Mesenchymal stem cell (in vitro differentiated cells and primary cell): ENCODE data around the gene RPS6KB2.
A peak's percentile ranks its signal among the peaks of the same experiment; 100 is the strongest.

Source experiments
- DNase-seq: peaks from one replicate; pipeline ENCODE4 v3.0.0-alpha.2; 2013
- H2AFZ ChIP-seq: one replicate; pipeline ENCODE4 v1.6.1; 2013; ENCODE audit warnings: low read depth, mild to moderate bottlenecking, control low read depth, inconsistent platforms, low read length, moderate library complexity
- H2AK5ac ChIP-seq: 2 replicates; pipeline ENCODE4 v1.6.1; 2013; ENCODE audit warnings: low read length, moderate library complexity, mild to moderate bottlenecking, inconsistent platforms; ENCODE audit not compliant: severe bottlenecking
- H2BK120ac ChIP-seq: one replicate; pipeline ENCODE4 v1.6.1; 2013; ENCODE audit warnings: low read depth, mild to moderate bottlenecking, inconsistent platforms, low read length, moderate library complexity
- H2BK12ac ChIP-seq, 2 experiments: one replicate each; pipeline ENCODE4 v1.6.1; 2013; ENCODE audit warnings: inconsistent platforms in 2 of 2, low read length in 2 of 2, mild to moderate bottlenecking in 2 of 2, moderate library complexity in 2 of 2, control low read depth in 1 of 2
- H2BK15ac ChIP-seq: one replicate; pipeline ENCODE4 v1.6.1; 2013; ENCODE audit warnings: mild to moderate bottlenecking, low read depth, inconsistent platforms; ENCODE audit not compliant: poor library complexity, severe bottlenecking
- H2BK5ac ChIP-seq: 2 replicates; pipeline ENCODE4 v1.6.1; 2013; ENCODE audit warnings: low read depth, mild to moderate bottlenecking, low read length, control low read depth, inconsistent platforms; ENCODE audit not compliant: poor library complexity, severe bottlenecking
- H3K14ac ChIP-seq, 2 experiments: one replicate each; pipeline ENCODE4 v1.6.1; 2013; ENCODE audit warnings: inconsistent platforms in 2 of 2, low read length in 2 of 2, control low read depth in 1 of 2, mild to moderate bottlenecking in 1 of 2, moderate library complexity in 1 of 2
- H3K18ac ChIP-seq, 2 experiments: one replicate each; pipeline ENCODE4 v1.6.1; 2013; ENCODE audit warnings: inconsistent platforms in 2 of 2, low read length in 2 of 2, control low read depth in 1 of 2, low read depth in 1 of 2, mild to moderate bottlenecking in 1 of 2
- H3K23ac ChIP-seq, 2 experiments: one replicate each; pipeline ENCODE4 v1.6.1; 2013; ENCODE audit warnings: inconsistent platforms in 2 of 2, low read length in 2 of 2, mild to moderate bottlenecking in 2 of 2, moderate library complexity in 2 of 2, control low read depth in 1 of 2
- H3K27ac ChIP-seq: 2 replicates; pipeline ENCODE4 v1.5.1; 2013; ENCODE audit warnings: mild to moderate bottlenecking, moderate library complexity, low read length, control low read depth, inconsistent platforms; ENCODE audit not compliant: poor library complexity, severe bottlenecking
- H3K27me3 ChIP-seq, 2 experiments: 2 replicates each; pipeline versions ENCODE4 v1.6.1 to v1.7.0; 2013; ENCODE audit warnings: low read length in 2 of 2, mild to moderate bottlenecking in 2 of 2, moderate library complexity in 2 of 2, control low read depth in 1 of 2, inconsistent platforms in 1 of 2; ENCODE audit not compliant: control insufficient read depth in 1 of 2, insufficient read depth in 1 of 2
- H3K36me3 ChIP-seq, 2 experiments: 2 replicates each; pipeline versions ENCODE4 v1.6.1 to v1.7.0; 2013; ENCODE audit warnings: low read length in 2 of 2, control low read depth in 1 of 2, inconsistent platforms in 1 of 2, low read depth in 1 of 2, mild to moderate bottlenecking in 1 of 2; ENCODE audit not compliant: insufficient read depth in 2 of 2, control insufficient read depth in 1 of 2
- H3K4ac ChIP-seq, 2 experiments: one replicate each; pipeline ENCODE4 v1.6.1; 2013; ENCODE audit warnings: inconsistent platforms in 2 of 2, low read length in 2 of 2, mild to moderate bottlenecking in 2 of 2, moderate library complexity in 2 of 2, control low read depth in 1 of 2, low read depth in 1 of 2
- H3K4me1 ChIP-seq: 2 replicates; pipeline ENCODE4 v1.6.1; 2013; ENCODE audit warnings: low read depth, low read length, control low read depth; ENCODE audit not compliant: control insufficient read depth, insufficient read depth
- H3K4me2 ChIP-seq: 2 replicates; pipeline ENCODE4 v1.6.1; 2013; ENCODE audit warnings: low read length, mild to moderate bottlenecking, inconsistent platforms; ENCODE audit not compliant: poor library complexity, severe bottlenecking
- H3K4me3 ChIP-seq, 2 experiments: 2 replicates each; pipeline versions ENCODE4 v1.5.1 to v1.7.0; 2013; ENCODE audit warnings: low read length in 2 of 2, mild to moderate bottlenecking in 2 of 2, control low read depth in 1 of 2, low read depth in 1 of 2; ENCODE audit not compliant: insufficient read depth in 1 of 2
- H3K79me1 ChIP-seq: replicated peaks from 2 replicates; pipeline ENCODE4 v1.6.1; 2013; ENCODE audit warnings: mild to moderate bottlenecking, control low read depth, low read length, inconsistent platforms; ENCODE audit not compliant: poor library complexity, severe bottlenecking
- H3K9ac ChIP-seq: 2 replicates; pipeline ENCODE4 v1.7.0; 2013; ENCODE audit warnings: mild to moderate bottlenecking, low read length, moderate library complexity
- H3K9me3 ChIP-seq: 2 replicates; pipeline ENCODE4 v1.7.0; 2013; ENCODE audit warnings: mild to moderate bottlenecking, low read length; ENCODE audit not compliant: control insufficient read depth
- H4K8ac ChIP-seq: one replicate; pipeline ENCODE4 v1.6.1; 2013; ENCODE audit warnings: inconsistent platforms, mild to moderate bottlenecking, low read length, moderate library complexity
- H4K91ac ChIP-seq: one replicate; pipeline ENCODE4 v1.6.1; 2013; ENCODE audit warnings: mild to moderate bottlenecking, low read length, inconsistent platforms
- WGBS: methylation state at CpG from one replicate; pipeline ENCODE4 v1.1.7; 2013; ENCODE audit warnings: mixed read lengths; 5-methylcytosine and 5-hydroxymethylcytosine counted together

RPS6KB2 gene

DNA sequence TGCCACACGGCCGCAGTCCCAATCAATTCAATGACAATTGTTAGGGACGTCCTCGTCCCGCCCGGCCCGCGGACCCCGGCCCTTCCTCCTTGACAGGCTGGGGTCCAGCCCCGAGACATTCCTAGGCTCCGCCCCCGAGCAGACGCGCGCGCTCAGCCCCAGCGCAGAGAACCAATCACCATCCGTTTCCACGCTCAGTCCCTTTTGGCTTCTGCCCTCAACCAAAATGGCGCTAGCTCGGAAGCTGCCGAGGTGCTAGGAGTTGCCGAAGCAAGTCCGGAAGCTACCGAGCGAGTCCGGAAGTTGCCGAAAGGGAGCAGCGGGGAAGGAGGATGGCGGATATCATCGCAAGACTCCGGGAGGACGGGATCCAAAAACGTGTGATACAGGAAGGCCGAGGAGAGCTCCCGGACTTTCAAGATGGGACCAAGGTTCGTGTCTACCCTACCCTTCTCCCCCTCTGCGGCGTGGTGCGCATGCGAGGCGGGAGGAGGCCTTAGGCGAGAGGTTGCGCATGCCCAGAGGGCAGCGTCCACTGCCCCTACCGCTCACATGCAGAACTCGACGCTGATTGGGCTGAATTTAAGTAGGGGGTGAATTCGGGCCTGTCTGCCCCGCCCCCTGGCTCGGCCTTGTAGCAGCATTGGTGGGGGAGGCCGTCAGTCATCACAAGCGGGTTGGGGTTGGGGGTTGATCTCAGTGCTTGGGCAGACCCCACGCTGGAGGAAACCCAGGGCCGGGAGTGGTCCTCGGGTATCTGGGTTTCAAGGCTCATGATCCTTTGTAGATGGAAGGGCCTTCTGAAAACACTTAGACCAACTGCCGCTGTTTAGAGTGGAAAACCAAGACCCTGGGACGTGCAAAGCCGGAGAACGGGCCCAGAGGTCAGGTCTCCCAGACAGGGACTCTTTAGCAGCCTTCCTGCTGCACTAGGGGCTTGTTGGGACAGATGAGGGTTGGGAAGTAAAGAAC, 54.8 kb downstream of the RPS6KB2 start, which contains the start of gene AIP:
Gene AIP (plus strand): TSS at position 200 of the 972 bp plus-strand sequence. CDS start 133 bp downstream, at position 333.
- Histone ChIP-seq H3K9me3 (no peaks in the 10 kb centered on the region), H3K4me2 (peak within 1 kb of the TSS; percentile 85), H3K27me3 (no peaks in the 10 kb centered on the region), H2BK15ac (no peak within 1 kb of the TSS), H3K23ac (peak within 1 kb of the TSS in 1 of 2 experiments; percentile 23), H2BK5ac (peak within 1 kb of the TSS; percentile 22), H2AK5ac (peak within 1 kb of the TSS; percentile 58), H2AFZ (peak within 1 kb of the TSS; percentile 86), H2BK120ac (no peak within 1 kb of the TSS), H3K18ac (peak within 1 kb of the TSS; percentile 68 to 97), H3K14ac (peak within 1 kb of the TSS in 1 of 2 experiments; percentile 98), H4K8ac (peak within 1 kb of the TSS; percentile 92), H3K4me1 (peaks cover 19% of the 10 kb centered on the region), H3K9ac (peak within 1 kb of the TSS; percentile 89), H3K27ac (peak within 1 kb of the TSS; percentile 79), H3K4ac (peak within 1 kb of the TSS; percentile 19 to 97), H4K91ac (peak within 1 kb of the TSS; percentile 84), H2BK12ac (peak within 1 kb of the TSS in 1 of 2 experiments; percentile 83), H3K4me3 (peak within 1 kb of the TSS; percentile 71 to 82), H3K79me1 (peaks cover 22% of the 10 kb centered on the region), H3K36me3 (peaks cover 13 to 15% of the 10 kb centered on the region in 2 experiments)
- DNase-seq, result peak; percentile 98
- 18% methylated on average over 55 of the region's 60 CpGs for WGBS

GRCh38 chr11:67483831-67484665, 55.8 kb downstream of the RPS6KB2 start:
- no peak overlapping the region for H3K27ac ChIP-seq
- no peaks in the 10 kb centered on the region for H3K27me3 ChIP-seq
- H2BK15ac ChIP-seq, result no peak overlapping the region
- no peak overlapping the region for H3K18ac ChIP-seq
- DNase-seq, result no peak
- peak overlapping the region; percentile 66 for H3K4me2 ChIP-seq
- H3K4me3 ChIP-seq, result peak overlapping the region in 1 of 2 experiments; percentile 82
- H3K79me1 ChIP-seq, result peaks cover 23% of the 10 kb centered on the region
- H3K4ac ChIP-seq, result no peak overlapping the region
- H3K36me3 ChIP-seq, result peaks cover 15 to 22% of the 10 kb centered on the region in 2 experiments
- H3K9me3 ChIP-seq, result no peaks in the 10 kb centered on the region
- H3K14ac ChIP-seq, result no peak overlapping the region
- 93% methylated on average over 16 of the region's 16 CpGs for WGBS
- H3K9ac ChIP-seq, result no peak overlapping the region
- no peak overlapping the region for H4K91ac ChIP-seq
- H2BK5ac ChIP-seq, result no peak overlapping the region
- H3K23ac ChIP-seq, result peak overlapping the region in 1 of 2 experiments; percentile 23
- peaks cover 19% of the 10 kb centered on the region for H3K4me1 ChIP-seq
- H2BK12ac ChIP-seq, result no peak overlapping the region
- no peak overlapping the region for H2AK5ac ChIP-seq
- no peak overlapping the region for H2AFZ ChIP-seq
- H2BK120ac ChIP-seq, result no peak overlapping the region
- H4K8ac ChIP-seq, result no peak overlapping the region

DNA sequence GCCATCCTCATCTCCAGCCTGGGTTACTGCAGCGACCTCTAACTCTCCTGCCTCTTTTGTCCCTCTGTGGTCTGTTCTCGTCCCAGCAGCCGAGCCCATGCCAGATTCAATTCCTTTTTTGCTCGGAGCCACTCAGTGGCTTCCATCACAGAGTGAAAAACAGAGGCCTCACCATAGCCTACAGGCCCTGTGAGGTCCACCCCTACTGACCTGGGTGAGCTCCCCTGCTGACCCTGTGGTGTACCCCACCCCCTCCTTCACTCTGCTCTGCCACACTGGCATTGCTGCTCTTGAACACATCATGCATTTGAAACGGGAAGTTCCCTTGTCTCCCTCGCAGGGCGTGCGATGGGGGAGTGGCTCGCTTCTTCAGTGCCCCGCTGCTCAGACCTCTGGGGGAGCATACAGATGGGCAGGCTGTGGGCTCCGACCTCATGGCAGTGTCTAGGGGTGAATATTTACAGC, 56.6 kb downstream of the RPS6KB2 start:
- H3K23ac ChIP-seq, result no peak overlapping the region
- no peak overlapping the region for H2BK5ac ChIP-seq
- no peak for DNase-seq
- no peak overlapping the region for H3K27ac ChIP-seq
- peaks cover 19% of the 10 kb centered on the region for H3K4me1 ChIP-seq
- no peaks in the 10 kb centered on the region for H3K27me3 ChIP-seq
- H4K91ac ChIP-seq, result no peak overlapping the region
- H3K14ac ChIP-seq, result no peak overlapping the region
- H2BK120ac ChIP-seq, result no peak overlapping the region
- H3K36me3 ChIP-seq, result peaks cover 16 to 30% of the 10 kb centered on the region in 2 experiments
- H3K9me3 ChIP-seq, result no peaks in the 10 kb centered on the region
- no peak overlapping the region for H2AK5ac ChIP-seq
- peaks cover 23% of the 10 kb centered on the region for H3K79me1 ChIP-seq
- 94% methylated on average over 11 of the region's 11 CpGs for WGBS
- H2AFZ ChIP-seq, result no peak overlapping the region
- no peak overlapping the region for H3K9ac ChIP-seq
- H3K4me3 ChIP-seq, result no peak overlapping the region
- H3K4ac ChIP-seq, result no peak overlapping the region
- H4K8ac ChIP-seq, result no peak overlapping the region
- no peak overlapping the region for H3K4me2 ChIP-seq
- H2BK12ac ChIP-seq, result no peak overlapping the region
- no peak overlapping the region for H2BK15ac ChIP-seq
- H3K18ac ChIP-seq, result no peak overlapping the region
